ENCODE measurements around the gene RNF32. TPM values are rescaled to one million over a fixed set of nuclear protein-coding genes. Genes with fewer than 3 reads are reported as not detected.
"Not testable (repeated sequence)": the region's sequence is repeated elsewhere in the genome, so short reads cannot be mapped to it uniquely, and the experiment has no call there.

The RNF32 gene
- polyA plus RNA-seq, 3 donors: 0.03 to 0.13 TPM; not detected in 1

DNA sequence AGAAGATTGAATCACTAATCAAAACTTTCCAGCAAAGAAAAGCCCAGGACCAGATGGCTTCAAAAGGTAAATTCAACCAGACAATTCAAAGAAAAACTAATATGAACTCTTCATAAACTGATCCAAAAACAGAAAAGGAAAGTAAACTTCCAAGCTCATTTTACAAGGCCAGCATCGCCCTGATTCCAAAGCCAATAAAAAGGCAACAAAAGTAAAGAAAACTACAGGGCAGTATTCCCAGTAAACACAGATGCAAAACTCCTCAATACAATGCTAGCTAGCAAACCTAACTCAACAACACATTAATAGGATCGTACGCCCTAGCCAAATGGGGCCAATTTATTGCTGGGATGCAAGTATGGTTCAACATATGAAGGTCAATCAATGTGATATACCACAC, 53.1 kb downstream of the RNF32 start:
- H3K4me2 ChIP-seq (replicated peaks; ENCODE audit: extremely low read depth, low read length, poor library complexity, severe bottlenecking): no peak overlapping the region
- no peaks in the 10 kb centered on the region for H3K27me3 ChIP-seq (ENCODE audit: control insufficient read depth in 2 of 2, insufficient read depth in 2 of 2, low read length in 2 of 2)
- no peak for DNase-seq
- H3K27ac Mint-ChIP-seq: no peak overlapping the region
- no peaks in the 10 kb centered on the region for H3K4me1 Mint-ChIP-seq
- no peak overlapping the region for H2AFZ ChIP-seq (ENCODE audit: insufficient read depth, low read depth, low read length, poor library complexity, severe bottlenecking)
- peaks cover 17 to 42% (median 36%) of the 10 kb centered on the region in 7 donors for H3K9me3 Mint-ChIP-seq
- H3K9ac ChIP-seq (ENCODE audit: insufficient read depth, low read length, poor library complexity, severe bottlenecking): no peak overlapping the region
- H3K27me3 Mint-ChIP-seq (ENCODE audit: low read depth in 3 of 3): peaks cover 0 to 2% (median 0%) of the 10 kb centered on the region in 3 donors
- no peak overlapping the region for H3K27ac ChIP-seq (ENCODE audit: low read depth in 1 of 2, low read length in 2 of 2)
- TF ChIP-seq, protein P1, sequence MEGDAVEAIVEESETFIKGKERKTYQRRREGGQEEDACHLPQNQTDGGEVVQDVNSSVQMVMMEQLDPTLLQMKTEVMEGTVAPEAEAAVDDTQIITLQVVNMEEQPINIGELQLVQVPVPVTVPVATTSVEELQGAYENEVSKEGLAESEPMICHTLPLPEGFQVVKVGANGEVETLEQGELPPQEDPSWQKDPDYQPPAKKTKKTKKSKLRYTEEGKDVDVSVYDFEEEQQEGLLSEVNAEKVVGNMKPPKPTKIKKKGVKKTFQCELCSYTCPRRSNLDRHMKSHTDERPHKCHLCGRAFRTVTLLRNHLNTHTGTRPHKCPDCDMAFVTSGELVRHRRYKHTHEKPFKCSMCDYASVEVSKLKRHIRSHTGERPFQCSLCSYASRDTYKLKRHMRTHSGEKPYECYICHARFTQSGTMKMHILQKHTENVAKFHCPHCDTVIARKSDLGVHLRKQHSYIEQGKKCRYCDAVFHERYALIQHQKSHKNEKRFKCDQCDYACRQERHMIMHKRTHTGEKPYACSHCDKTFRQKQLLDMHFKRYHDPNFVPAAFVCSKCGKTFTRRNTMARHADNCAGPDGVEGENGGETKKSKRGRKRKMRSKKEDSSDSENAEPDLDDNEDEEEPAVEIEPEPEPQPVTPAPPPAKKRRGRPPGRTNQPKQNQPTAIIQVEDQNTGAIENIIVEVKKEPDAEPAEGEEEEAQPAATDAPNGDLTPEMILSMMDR (IDR thresholded peaks at IDR 0.05): no peak
- no peak overlapping the region for H3K4me3 Mint-ChIP-seq
- H3K4me3 ChIP-seq (replicated peaks in 1 of 3; ENCODE audit: low read depth in 2 of 3, low read length in 3 of 3): no peak overlapping the region
- no peaks in the 10 kb centered on the region for H4K20me1 ChIP-seq (ENCODE audit: insufficient read depth, low read length)
- H3K9me3 ChIP-seq (replicated peaks in 1 of 2; ENCODE audit: control insufficient read depth in 1 of 2, insufficient read depth in 1 of 2, low read length in 2 of 2): peaks cover 29 to 31% of the 10 kb centered on the region in 2 donors
- H3K4me1 ChIP-seq (ENCODE audit: control insufficient read depth in 1 of 2, insufficient read depth in 2 of 2, low read length in 2 of 2): no peaks in the 10 kb centered on the region
- H3K79me2 ChIP-seq (ENCODE audit: insufficient read depth, low read length): no peaks in the 10 kb centered on the region
- H3K36me3 ChIP-seq (replicated peaks in 1 of 2; ENCODE audit: control insufficient read depth in 1 of 2, insufficient read depth in 2 of 2, low read length in 2 of 2): peaks cover 0 to 9% of the 10 kb centered on the region in 2 donors
- intact Hi-C loops (cut with micrococcal nuclease): no loop called here
- no CpG with 5 or more reads among the region's 3 CpGs for WGBS (ENCODE audit: insufficient coverage)
- H3K36me3 Mint-ChIP-seq: peaks cover 12 to 37% of the 10 kb centered on the region in 2 donors

DNA sequence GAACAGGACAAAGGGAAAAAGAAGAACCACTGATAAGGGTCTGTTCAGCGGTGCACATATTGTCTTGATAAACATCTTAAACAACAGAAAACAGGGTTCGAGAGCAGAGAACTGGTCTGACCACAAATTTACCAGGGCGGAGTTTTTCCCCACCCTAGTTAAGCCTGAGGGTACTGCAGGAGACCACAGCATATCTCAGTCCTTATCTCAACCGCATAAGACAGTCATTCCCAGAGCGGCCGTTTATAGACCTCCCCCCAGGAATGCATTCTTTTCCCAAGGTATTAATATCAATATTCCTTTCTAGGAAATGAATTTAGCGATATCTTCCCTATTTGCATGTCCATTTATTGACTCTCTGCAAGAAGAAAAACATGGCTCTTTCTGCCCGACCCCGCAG, 56.7 kb downstream of the RNF32 start:
- DNase-seq; H4K20me1 ChIP-seq (ENCODE audit: insufficient read depth, low read length); H3K4me3 ChIP-seq (replicated peaks in 1 of 3; ENCODE audit: low read depth in 2 of 3, low read length in 3 of 3); H3K4me3 Mint-ChIP-seq; H3K79me2 ChIP-seq (ENCODE audit: insufficient read depth, low read length); H3K4me1 Mint-ChIP-seq; H3K27me3 ChIP-seq (ENCODE audit: control insufficient read depth in 2 of 2, insufficient read depth in 2 of 2, low read length in 2 of 2); H3K27ac Mint-ChIP-seq; intact Hi-C loops (cut with micrococcal nuclease); H3K4me1 ChIP-seq (ENCODE audit: control insufficient read depth in 1 of 2, insufficient read depth in 2 of 2, low read length in 2 of 2); H3K4me2 ChIP-seq (replicated peaks; ENCODE audit: extremely low read depth, low read length, poor library complexity, severe bottlenecking); H3K9ac ChIP-seq (ENCODE audit: insufficient read depth, low read length, poor library complexity, severe bottlenecking); H2AFZ ChIP-seq (ENCODE audit: insufficient read depth, low read depth, low read length, poor library complexity, severe bottlenecking); H3K27me3 Mint-ChIP-seq (ENCODE audit: low read depth in 3 of 3); H3K27ac ChIP-seq (ENCODE audit: low read depth in 1 of 2, low read length in 2 of 2): not testable (repeated sequence)
- 100% methylated on average over 4 of the region's 9 CpGs for WGBS (ENCODE audit: insufficient coverage)
- H3K36me3 ChIP-seq (replicated peaks in 1 of 2; ENCODE audit: control insufficient read depth in 1 of 2, insufficient read depth in 2 of 2, low read length in 2 of 2): peaks cover 0 to 29% of the 10 kb centered on the region in 2 donors
- H3K9me3 ChIP-seq (replicated peaks in 1 of 2; ENCODE audit: control insufficient read depth in 1 of 2, insufficient read depth in 1 of 2, low read length in 2 of 2): peaks cover 31 to 32% of the 10 kb centered on the region in 2 donors
- Mint-ChIP-seq H3K36me3 (peaks cover 25 to 47% of the 10 kb centered on the region in 2 donors), H3K9me3 (peaks cover 27 to 54% (median 49%) of the 10 kb centered on the region in 7 donors)

DNA sequence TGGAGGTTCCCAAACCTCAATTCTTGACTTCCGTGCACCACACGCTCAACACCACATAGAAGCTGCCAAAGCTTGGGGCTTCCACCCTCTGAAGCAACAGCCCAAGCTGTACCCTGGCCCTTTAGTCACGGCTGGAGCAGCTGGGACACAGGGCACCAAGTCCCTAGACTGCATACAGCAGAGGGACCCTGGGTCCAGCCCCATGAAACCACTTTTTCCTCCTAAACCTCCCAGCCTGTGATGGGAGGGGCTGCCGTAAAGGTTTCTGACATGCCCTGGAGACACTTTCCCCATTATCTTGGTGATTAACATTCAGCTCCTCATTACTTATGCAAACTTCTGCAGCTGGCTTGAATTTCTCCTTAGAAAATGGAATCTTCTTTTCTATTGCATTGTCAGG, 57.9 kb downstream of the RNF32 start:
- peaks cover 31 to 40% of the 10 kb centered on the region in 2 donors for H3K9me3 ChIP-seq (replicated peaks in 1 of 2; ENCODE audit: control insufficient read depth in 1 of 2, insufficient read depth in 1 of 2, low read length in 2 of 2)
- peaks cover 32 to 50% of the 10 kb centered on the region in 2 donors for H3K36me3 Mint-ChIP-seq
- WGBS (ENCODE audit: insufficient coverage): 93% methylated on average over 3 of the region's 4 CpGs
- H3K79me2 ChIP-seq (ENCODE audit: insufficient read depth, low read length); DNase-seq; H3K4me3 ChIP-seq (replicated peaks in 1 of 3; ENCODE audit: low read depth in 2 of 3, low read length in 3 of 3); H3K4me1 Mint-ChIP-seq; H3K27me3 ChIP-seq (ENCODE audit: control insufficient read depth in 2 of 2, insufficient read depth in 2 of 2, low read length in 2 of 2); H3K27ac ChIP-seq (ENCODE audit: low read depth in 1 of 2, low read length in 2 of 2); H3K4me2 ChIP-seq (replicated peaks; ENCODE audit: extremely low read depth, low read length, poor library complexity, severe bottlenecking); H3K27ac Mint-ChIP-seq; intact Hi-C loops (cut with micrococcal nuclease); H2AFZ ChIP-seq (ENCODE audit: insufficient read depth, low read depth, low read length, poor library complexity, severe bottlenecking); H3K9ac ChIP-seq (ENCODE audit: insufficient read depth, low read length, poor library complexity, severe bottlenecking); H3K4me3 Mint-ChIP-seq; H3K4me1 ChIP-seq (ENCODE audit: control insufficient read depth in 1 of 2, insufficient read depth in 2 of 2, low read length in 2 of 2); H3K27me3 Mint-ChIP-seq (ENCODE audit: low read depth in 3 of 3); H4K20me1 ChIP-seq (ENCODE audit: insufficient read depth, low read length): not testable (repeated sequence)
- H3K9me3 Mint-ChIP-seq: peaks cover 27 to 58% (median 53%) of the 10 kb centered on the region in 7 donors
- H3K36me3 ChIP-seq (replicated peaks in 1 of 2; ENCODE audit: control insufficient read depth in 1 of 2, insufficient read depth in 2 of 2, low read length in 2 of 2): peaks cover 0 to 39% of the 10 kb centered on the region in 2 donors

DNA sequence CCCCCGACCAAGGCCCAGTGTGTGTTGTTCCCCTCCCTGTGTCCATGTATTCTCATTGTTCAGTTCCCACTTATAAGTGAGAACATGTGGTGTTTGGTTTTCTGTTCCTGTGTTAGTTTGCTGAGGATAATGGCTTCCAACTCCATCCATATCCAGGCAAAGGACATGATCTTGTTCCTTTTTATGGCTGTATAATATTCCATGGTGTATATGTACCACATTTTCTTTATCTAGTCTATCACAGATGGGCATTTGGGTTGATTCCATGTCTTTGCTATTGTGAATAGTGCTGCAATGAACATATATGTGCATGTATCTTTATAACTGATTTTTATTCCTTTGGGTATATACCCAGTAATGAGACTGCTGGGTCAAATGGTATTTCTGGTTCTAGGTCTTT, 61.2 kb downstream of the RNF32 start:
- H3K4me3 Mint-ChIP-seq; H2AFZ ChIP-seq (ENCODE audit: insufficient read depth, low read depth, low read length, poor library complexity, severe bottlenecking); H3K27ac Mint-ChIP-seq; DNase-seq; H3K4me1 Mint-ChIP-seq; intact Hi-C loops (cut with micrococcal nuclease); H3K79me2 ChIP-seq (ENCODE audit: insufficient read depth, low read length); H4K20me1 ChIP-seq (ENCODE audit: insufficient read depth, low read length); H3K27ac ChIP-seq (ENCODE audit: low read depth in 1 of 2, low read length in 2 of 2); H3K4me3 ChIP-seq (replicated peaks in 1 of 3; ENCODE audit: low read depth in 2 of 3, low read length in 3 of 3); H3K27me3 Mint-ChIP-seq (ENCODE audit: low read depth in 3 of 3); H3K27me3 ChIP-seq (ENCODE audit: control insufficient read depth in 2 of 2, insufficient read depth in 2 of 2, low read length in 2 of 2); H3K4me1 ChIP-seq (ENCODE audit: control insufficient read depth in 1 of 2, insufficient read depth in 2 of 2, low read length in 2 of 2); H3K4me2 ChIP-seq (replicated peaks; ENCODE audit: extremely low read depth, low read length, poor library complexity, severe bottlenecking); H3K9ac ChIP-seq (ENCODE audit: insufficient read depth, low read length, poor library complexity, severe bottlenecking): not testable (repeated sequence)
- WGBS (ENCODE audit: insufficient coverage): no CpG with 5 or more reads among the region's 1 CpG
- H3K36me3 ChIP-seq (replicated peaks in 1 of 2; ENCODE audit: control insufficient read depth in 1 of 2, insufficient read depth in 2 of 2, low read length in 2 of 2): peaks cover 0 to 44% of the 10 kb centered on the region in 2 donors
- peaks cover 26 to 58% (median 41%) of the 10 kb centered on the region in 7 donors for H3K9me3 Mint-ChIP-seq
- peaks cover 48 to 52% of the 10 kb centered on the region in 2 donors for H3K36me3 Mint-ChIP-seq
- peaks cover 20 to 32% of the 10 kb centered on the region in 2 donors for H3K9me3 ChIP-seq (replicated peaks in 1 of 2; ENCODE audit: control insufficient read depth in 1 of 2, insufficient read depth in 1 of 2, low read length in 2 of 2)
